ENCODE data around the gene TPI1. TPM values are rescaled to one million over a fixed set of nuclear protein-coding genes. Genes with fewer than 3 reads are reported as not detected.

TPI1 gene
- total and polyA plus RNA-seq, 2 donors (not counting 3 experiments of a cell fraction or from before 2014, with no cell fraction given), result 643 to 1,816 TPM

- Histone ChIP-seq H3K4me1 (ENCODE audit: control insufficient read depth, extremely low read depth, insufficient read depth, low read length) (no peaks in the 10 kb centered on the region), H4K20me1 (replicated peaks; ENCODE audit: control insufficient read depth, extremely low read depth, insufficient read depth, low read length) (no peaks in the 10 kb centered on the region), H3K4me2 (ENCODE audit: insufficient read depth, low read length) (no peak overlapping the region), H3K9ac (replicated peaks; ENCODE audit: extremely low read depth, insufficient read depth, low read length) (no peak overlapping the region), H2AFZ (ENCODE audit: low read depth, low read length) (no peak overlapping the region), H3K79me2 (ENCODE audit: control insufficient read depth, insufficient read depth, low read length) (no peaks in the 10 kb centered on the region), H3K9me1 (replicated peaks; ENCODE audit: control insufficient read depth, extremely low read depth, insufficient read depth, low read length) (no peaks in the 10 kb centered on the region), H3K27ac (ENCODE audit: insufficient read depth, low read depth, low read length) (no peak overlapping the region), H3K9me3 (replicated peaks; ENCODE audit: control insufficient read depth, insufficient read depth, low read length) (no peaks in the 10 kb centered on the region), H3K4me3 (replicated peaks in 1 of 3; ENCODE audit: insufficient read depth in 1 of 3, low read depth in 1 of 3, low read length in 3 of 3) (no peak overlapping the region), H3K27me3 (ENCODE audit: control insufficient read depth in 2 of 2, insufficient read depth in 2 of 2, low read length in 2 of 2) (no peaks in the 10 kb centered on the region), H3K36me3 (ENCODE audit: control insufficient read depth in 2 of 2, extremely low read depth in 1 of 2, insufficient read depth in 2 of 2, low read length in 2 of 2) (peaks cover 5 to 59% of the 10 kb centered on the region in 2 experiments)
- FAIRE-seq (no peak), DNase-seq (ENCODE audit: low read depth, low spot score) (no peak)
- intact Hi-C loops (cut with micrococcal nuclease), result no loop called here
- CTCF ChIA-PET, result interaction anchor here (0.9 to 1.1 kb wide), 4 partner anchors 12 to 87 kb away, joined by 3 read pairs; partner anchors contain the start of genes CDCA3 and MLF2
- TF ChIP-seq, protein P1, sequence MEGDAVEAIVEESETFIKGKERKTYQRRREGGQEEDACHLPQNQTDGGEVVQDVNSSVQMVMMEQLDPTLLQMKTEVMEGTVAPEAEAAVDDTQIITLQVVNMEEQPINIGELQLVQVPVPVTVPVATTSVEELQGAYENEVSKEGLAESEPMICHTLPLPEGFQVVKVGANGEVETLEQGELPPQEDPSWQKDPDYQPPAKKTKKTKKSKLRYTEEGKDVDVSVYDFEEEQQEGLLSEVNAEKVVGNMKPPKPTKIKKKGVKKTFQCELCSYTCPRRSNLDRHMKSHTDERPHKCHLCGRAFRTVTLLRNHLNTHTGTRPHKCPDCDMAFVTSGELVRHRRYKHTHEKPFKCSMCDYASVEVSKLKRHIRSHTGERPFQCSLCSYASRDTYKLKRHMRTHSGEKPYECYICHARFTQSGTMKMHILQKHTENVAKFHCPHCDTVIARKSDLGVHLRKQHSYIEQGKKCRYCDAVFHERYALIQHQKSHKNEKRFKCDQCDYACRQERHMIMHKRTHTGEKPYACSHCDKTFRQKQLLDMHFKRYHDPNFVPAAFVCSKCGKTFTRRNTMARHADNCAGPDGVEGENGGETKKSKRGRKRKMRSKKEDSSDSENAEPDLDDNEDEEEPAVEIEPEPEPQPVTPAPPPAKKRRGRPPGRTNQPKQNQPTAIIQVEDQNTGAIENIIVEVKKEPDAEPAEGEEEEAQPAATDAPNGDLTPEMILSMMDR (IDR thresholded peaks at IDR 0.05; ENCODE audit: extremely low read depth in 1 of 2, insufficient read depth in 1 of 2, low read depth in 1 of 2, low read length in 2 of 2), result no peak
- TF ChIP-seq FOS (IDR thresholded peaks at IDR 0.05; ENCODE audit: borderline replicate concordance, insufficient read depth, low read length), result no peak
- TF ChIP-seq GATA2 (IDR thresholded peaks at IDR 0.05; ENCODE audit: insufficient read depth, insufficient read length, low read depth, low read length), result no peak
- TF ChIP-seq POLR2AphosphoS5 (IDR thresholded peaks at IDR 0.05; ENCODE audit: insufficient read depth, low read depth, low read length), result no peak
- TF ChIP-seq POLR2A (IDR thresholded peaks at IDR 0.05; ENCODE audit: low read depth, low read length), result no peak
- no peak for TF ChIP-seq EZH2 (IDR thresholded peaks at IDR 0.05; ENCODE audit: borderline replicate concordance, low read depth, low read length, severe bottlenecking)
- TF ChIP-seq MYC (IDR thresholded peaks at IDR 0.05; ENCODE audit: low read depth, low read length), result no peak
- no peak for TF ChIP-seq JUN (IDR thresholded peaks at IDR 0.05; ENCODE audit: borderline replicate concordance, insufficient read depth, insufficient read length, low read depth)
- TF ChIP-seq, protein P2, sequence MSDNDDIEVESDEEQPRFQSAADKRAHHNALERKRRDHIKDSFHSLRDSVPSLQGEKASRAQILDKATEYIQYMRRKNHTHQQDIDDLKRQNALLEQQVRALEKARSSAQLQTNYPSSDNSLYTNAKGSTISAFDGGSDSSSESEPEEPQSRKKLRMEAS (IDR thresholded peaks at IDR 0.05; ENCODE audit: insufficient read depth, insufficient read length), result no peak
- BruUV-seq (replicated peaks), result TSS peak; percentile 77
- POLR2A ChIA-PET, result interaction anchor here (1.3 kb wide), 1 partner anchor 88 kb away, joined by 3 read pairs; no protein-coding TSS in a partner anchor
- dilution Hi-C loops (cut with MboI; ENCODE audit: extremely low pct_ligation_motif_present, low sequenced_read_pairs), result no loop called here
Measured at GRCh38 chr12:6839482-6840201, 27.7 kb upstream of the TPI1 start.
